CD4-positive, alpha-beta T cell (primary cell): ENCODE measurements around the gene CKAP2L. TPM values are rescaled to one million over a fixed set of nuclear protein-coding genes. Genes with fewer than 3 reads are reported as not detected.
A peak's percentile ranks its signal among the peaks of the same experiment; 100 is the strongest.

ENCODE experiments used
- ATAC-seq: fragments of 200-7000 bp; cut with Tn5 transposase; one replicate; pipeline ENCODE4 v1.10.0; 2022; ENCODE audit warnings: mild to moderate bottlenecking; ENCODE audit not compliant: poor library complexity
- CTCF ChIA-PET: fragments of 350-600 bp; sonication (Branson Sonifier 250); formaldehyde crosslinking; loops from one replicate; lab custom pipeline; 2021; ENCODE audit warnings: antibody characterized with exemption, inconsistent platforms; lab: Charles Lee
- POLR2A ChIA-PET: fragments of 350-600 bp; sonication (Branson Sonifier 250); formaldehyde crosslinking; loops from one replicate; lab custom pipeline; 2021; ENCODE audit warnings: antibody characterized with exemption, inconsistent platforms; lab: Charles Lee
- DNase-seq, 14 experiments: peaks; one replicate each; pipeline ENCODE4 v3.0.0-alpha.2; 2013 to 2020; ENCODE audit warnings: mixed read lengths in 2 of 14
- H3K27ac ChIP-seq, 2 donors: one replicate each; pipeline versions ENCODE4 v1.5.1 to v1.7.0; 2013; ENCODE audit warnings: low read length in 2 of 2, low read depth in 1 of 2, mild to moderate bottlenecking in 1 of 2
- H3K27me3 ChIP-seq, 2 experiments: 1 replicate in 1 of 2; 2 replicates in 1 of 2; pipeline versions ENCODE4 v1.6.1 to v1.7.0; 2013; ENCODE audit warnings: low read length in 2 of 2, control low read depth in 1 of 2, mild to moderate bottlenecking in 1 of 2, moderate library complexity in 1 of 2; ENCODE audit not compliant: insufficient read depth in 2 of 2, control insufficient read depth in 1 of 2
- H3K36me3 ChIP-seq: one replicate; pipeline ENCODE4 v1.6.1; 2013; ENCODE audit warnings: low read length, control low read depth; ENCODE audit not compliant: insufficient read depth
- H3K4me1 ChIP-seq: one replicate; pipeline ENCODE4 v1.6.1; 2013; ENCODE audit warnings: low read length, control low read depth; ENCODE audit not compliant: insufficient read depth
- H3K4me3 ChIP-seq: one replicate; pipeline ENCODE4 v1.5.1; 2013; ENCODE audit warnings: mild to moderate bottlenecking, low read length, moderate library complexity
- H3K9me3 ChIP-seq, 2 experiments: 1 replicate in 1 of 2; 2 replicates in 1 of 2; pipeline versions ENCODE4 v1.6.1 to v1.7.0; 2013; ENCODE audit warnings: low read length in 2 of 2, mild to moderate bottlenecking in 2 of 2, control low read depth in 1 of 2, moderate library complexity in 1 of 2; ENCODE audit not compliant: control insufficient read depth in 1 of 2, insufficient read depth in 1 of 2
- H3K27ac Mint-ChIP-seq: one replicate; pipeline ENCODE4 v1.8.0; 2020; ENCODE audit warnings: mixed read lengths
- H3K27me3 Mint-ChIP-seq: one replicate; pipeline ENCODE4 v1.8.0; 2021; ENCODE audit warnings: mixed read lengths
- H3K36me3 Mint-ChIP-seq: one replicate; pipeline ENCODE4 v1.8.0; 2021; ENCODE audit warnings: low read depth, mixed read lengths
- H3K4me1 Mint-ChIP-seq: one replicate; pipeline ENCODE4 v1.8.0; 2021; ENCODE audit warnings: low read depth, mixed read lengths
- H3K4me3 Mint-ChIP-seq: one replicate; pipeline ENCODE4 v1.8.0; 2020; ENCODE audit warnings: mild to moderate bottlenecking, mixed read lengths
- H3K9me3 Mint-ChIP-seq: one replicate; pipeline ENCODE4 v1.8.0; 2020; ENCODE audit warnings: mixed read lengths
- CTCF ChIP-seq: fragments of 200-600 bp; IDR thresholded peaks from one replicate; pipeline ENCODE4 v1.8.0; 2022; ENCODE audit warnings: antibody characterized with exemption, mild to moderate bottlenecking
- intact Hi-C, 2 experiments: fragments of 100-400 bp; cut with DNase I in 1 of 2; cut with micrococcal nuclease in 1 of 2; formaldehyde crosslinking; loops; one replicate each; pipeline versions ENCODE4 v1.15.1 to v1.9.0; 2023 to 2025; cut with DNase I, micrococcal nuclease
- total RNA-seq, 174 experiments: library from RNA in 2 of 174; stranded (reverse) in 2 of 174; gene quantifications; one replicate each; pipeline ENCODE4 v1.2.3 and lab custom pipeline; 2021 to 2026

Gene CKAP2L
- total RNA-seq, 2 experiments from 2014 or later = 0.08 to 0.50 TPM

GRCh38 chr2:112749755-112750559, 14.5 kb downstream of the CKAP2L start:
- ATAC-seq (peak; percentile 94), DNase-seq (peak; percentile 68 to 87 (median 78))
- Histone ChIP-seq H3K36me3 (no peaks in the 10 kb centered on the region), H3K4me1 (peaks cover 8% of the 10 kb centered on the region), H3K9me3 (no peaks in the 10 kb centered on the region), H3K27ac (no peak overlapping the region), H3K4me3 (peak overlapping the region; percentile 17), H3K27me3 (no peaks in the 10 kb centered on the region)
- Mint-ChIP-seq H3K27ac (peak overlapping the region; percentile 41), H3K4me1 (peaks cover 12% of the 10 kb centered on the region), H3K4me3 (peak overlapping the region; percentile 12), H3K36me3 (no peaks in the 10 kb centered on the region), H3K27me3 (no peaks in the 10 kb centered on the region), H3K9me3 (no peaks in the 10 kb centered on the region)
- intact Hi-C loops = loop anchor here (1.0 to 2.0 kb wide), 2 partner anchors 135 to 209 kb away; no protein-coding TSS in a partner anchor
- peak; percentile 91 for TF ChIP-seq CTCF
- ChIA-PET POLR2A (interaction anchor here (1.0 kb wide), 2 partner anchors 9 to 135 kb away, joined by 5 read pairs; no protein-coding TSS in a partner anchor), CTCF (interaction anchor here (0.7 to 3.5 kb wide), 16 partner anchors 10 to 640 kb away, joined by 3 to 25 read pairs (median 4); partner anchors contain the start of gene CKAP2L)

GRCh38 chr2:112740527-112740926, 23.9 kb downstream of the CKAP2L start:
- Mint-ChIP-seq H3K4me3 (no peak overlapping the region), H3K4me1 (no peaks in the 10 kb centered on the region), H3K27me3 (no peaks in the 10 kb centered on the region), H3K9me3 (no peaks in the 10 kb centered on the region), H3K27ac (no peak overlapping the region), H3K36me3 (no peaks in the 10 kb centered on the region)
- ChIA-PET CTCF (interaction anchor here (1.2 to 1.8 kb wide), 2 partner anchors 9 kb away, joined by 3 to 6 read pairs; no protein-coding TSS in a partner anchor), POLR2A (interaction anchor here (1.0 to 1.6 kb wide), 2 partner anchors 9 to 14 kb away, joined by 3 to 5 read pairs; no protein-coding TSS in a partner anchor)
- Histone ChIP-seq H3K9me3 (no peaks in the 10 kb centered on the region), H3K4me1 (no peaks in the 10 kb centered on the region), H3K36me3 (no peaks in the 10 kb centered on the region), H3K27me3 (no peaks in the 10 kb centered on the region), H3K4me3 (no peak overlapping the region), H3K27ac (no peak overlapping the region)
- no peak for DNase-seq
- intact Hi-C loops = no loop called here
- no peak for TF ChIP-seq CTCF
- no peak for ATAC-seq

GRCh38 chr2:112737542-112738232, 26.7 kb downstream of the CKAP2L start:
- Histone ChIP-seq H3K4me1 (no peaks in the 10 kb centered on the region), H3K27ac (no peak overlapping the region), H3K9me3 (no peaks in the 10 kb centered on the region), H3K27me3 (no peaks in the 10 kb centered on the region), H3K4me3 (no peak overlapping the region), H3K36me3 (no peaks in the 10 kb centered on the region)
- DNase-seq (no peak), ATAC-seq (no peak)
- Mint-ChIP-seq H3K4me1 (no peaks in the 10 kb centered on the region), H3K27me3 (no peaks in the 10 kb centered on the region), H3K9me3 (no peaks in the 10 kb centered on the region), H3K36me3 (no peaks in the 10 kb centered on the region), H3K4me3 (no peak overlapping the region), H3K27ac (no peak overlapping the region)
- intact Hi-C loops = no loop called here
- CTCF ChIA-PET = interaction anchor here (1.2 to 1.6 kb wide), 3 partner anchors 12 to 138 kb away, joined by 3 to 7 read pairs (median 4); no protein-coding TSS in a partner anchor
- no peak for TF ChIP-seq CTCF
- POLR2A ChIA-PET = no interaction called here
